ENCODE results near the gene DYNC1LI2. TPM values are rescaled to one million over a fixed set of nuclear protein-coding genes. Genes with fewer than 3 reads are reported as not detected.

DYNC1LI2 gene
- total RNA-seq, 1 experiment from 2014 or later, result 92.8 TPM

DNA sequence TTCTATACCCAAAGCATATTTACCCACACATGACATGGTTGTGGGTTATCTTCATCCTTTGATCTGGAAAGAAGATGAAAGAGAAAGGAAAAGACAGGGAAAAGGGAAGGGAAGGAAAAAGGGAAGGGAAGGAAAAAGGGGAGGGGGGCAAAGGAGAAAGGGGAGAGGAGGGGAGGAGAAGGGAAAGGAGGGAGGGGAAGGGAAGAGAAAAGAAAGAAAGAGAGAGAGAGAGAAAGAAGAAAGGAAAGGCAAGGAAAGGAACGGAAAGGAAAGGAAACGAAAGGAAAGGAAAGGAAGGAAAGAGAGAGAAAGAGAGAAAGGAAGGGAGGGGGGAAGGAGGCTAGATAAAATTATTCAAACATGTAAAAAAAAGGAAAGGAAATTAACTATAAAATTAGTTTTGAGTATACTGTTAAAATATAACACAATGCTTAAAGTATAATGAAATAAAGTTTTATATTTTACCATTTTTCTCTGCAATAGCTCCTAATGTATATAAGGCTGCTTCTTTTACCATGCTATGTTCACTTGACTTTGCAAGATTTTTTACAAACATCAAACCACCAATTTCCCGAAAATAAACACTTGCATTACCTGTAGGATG is 38.8 kb upstream of the DYNC1LI2 start:
- no peaks in the 10 kb centered on the region for H4K20me1 ChIP-seq (ENCODE audit: insufficient read depth)
- no peak for DNase-seq (ENCODE audit: low read depth, low spot score)
- H3K9me2 ChIP-seq (ENCODE audit: insufficient read depth), result no peaks in the 10 kb centered on the region
- H3K4me2 ChIP-seq (ENCODE audit: low read length), result no peak overlapping the region
- no peak for ATAC-seq
- no peak overlapping the region for H3K4me3 ChIP-seq (replicated peaks in 1 of 2; ENCODE audit: low read depth in 1 of 2, low read length in 2 of 2)
- no peaks in the 10 kb centered on the region for H3K9me3 ChIP-seq (ENCODE audit: control insufficient read depth in 1 of 2, insufficient read depth in 1 of 2, low read depth in 1 of 2, low read length in 2 of 2)
- no peaks in the 10 kb centered on the region for H3K79me2 ChIP-seq (ENCODE audit: insufficient read depth, low read length)
- intact Hi-C loops (cut with micrococcal nuclease), result no loop called here
- H3K27ac ChIP-seq (ENCODE audit: low read depth, low read length), result no peak overlapping the region
- BruUV-seq (replicated peaks), result no TSS peak
- H3K36me3 ChIP-seq (ENCODE audit: control insufficient read depth in 1 of 2, insufficient read depth in 2 of 2, low read length in 2 of 2), result no peaks in the 10 kb centered on the region
- H3K4me1 ChIP-seq (ENCODE audit: control insufficient read depth in 1 of 2, insufficient read depth in 2 of 2, low read length in 2 of 2), result no peaks in the 10 kb centered on the region
- H2AFZ ChIP-seq (ENCODE audit: low read depth, low read length, poor library complexity, severe bottlenecking), result no peak overlapping the region
- H3K27me3 ChIP-seq (ENCODE audit: insufficient read depth, low read length), result no peaks in the 10 kb centered on the region
- H3K9ac ChIP-seq (ENCODE audit: low read length), result no peak overlapping the region
- ChIA-PET CTCF (no interaction called here), POLR2A (no interaction called here), RAD21 (ENCODE audit: low non-redundant PET in 1 of 2, low total read pairs in 2 of 2, uncharacterized antibody in 2 of 2, unreplicated experiment in 2 of 2) (no interaction called here)
- TF ChIP-seq SRF (IDR thresholded peaks at IDR 0.05; ENCODE audit: low read depth), result no peak
- TF ChIP-seq, protein P1, sequence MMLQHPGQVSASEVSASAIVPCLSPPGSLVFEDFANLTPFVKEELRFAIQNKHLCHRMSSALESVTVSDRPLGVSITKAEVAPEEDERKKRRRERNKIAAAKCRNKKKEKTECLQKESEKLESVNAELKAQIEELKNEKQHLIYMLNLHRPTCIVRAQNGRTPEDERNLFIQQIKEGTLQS (IDR thresholded peaks at IDR 0.05), result no peak
- no peak for TF ChIP-seq EGR1 (IDR thresholded peaks at IDR 0.05; ENCODE audit: low read depth)
- TF ChIP-seq SP1 (IDR thresholded peaks at IDR 0.05; ENCODE audit: low read depth), result no peak
- no peak for TF ChIP-seq ELF1 (IDR thresholded peaks at IDR 0.05; ENCODE audit: borderline replicate concordance, low read depth)
- no peak for TF ChIP-seq EZH2 (IDR thresholded peaks at IDR 0.05)
- TF ChIP-seq POLR2A (IDR thresholded peaks at IDR 0.05; ENCODE audit: borderline replicate concordance, extremely low read depth, insufficient read depth, insufficient read length), result no peak
- TF ChIP-seq, protein P2, sequence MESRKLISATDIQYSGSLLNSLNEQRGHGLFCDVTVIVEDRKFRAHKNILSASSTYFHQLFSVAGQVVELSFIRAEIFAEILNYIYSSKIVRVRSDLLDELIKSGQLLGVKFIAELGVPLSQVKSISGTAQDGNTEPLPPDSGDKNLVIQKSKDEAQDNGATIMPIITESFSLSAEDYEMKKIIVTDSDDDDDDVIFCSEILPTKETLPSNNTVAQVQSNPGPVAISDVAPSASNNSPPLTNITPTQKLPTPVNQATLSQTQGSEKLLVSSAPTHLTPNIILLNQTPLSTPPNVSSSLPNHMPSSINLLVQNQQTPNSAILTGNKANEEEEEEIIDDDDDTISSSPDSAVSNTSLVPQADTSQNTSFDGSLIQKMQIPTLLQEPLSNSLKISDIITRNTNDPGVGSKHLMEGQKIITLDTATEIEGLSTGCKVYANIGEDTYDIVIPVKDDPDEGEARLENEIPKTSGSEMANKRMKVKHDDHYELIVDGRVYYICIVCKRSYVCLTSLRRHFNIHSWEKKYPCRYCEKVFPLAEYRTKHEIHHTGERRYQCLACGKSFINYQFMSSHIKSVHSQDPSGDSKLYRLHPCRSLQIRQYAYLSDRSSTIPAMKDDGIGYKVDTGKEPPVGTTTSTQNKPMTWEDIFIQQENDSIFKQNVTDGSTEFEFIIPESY (IDR thresholded peaks at IDR 0.05; ENCODE audit: extremely low read depth, insufficient replicate concordance, low read length), result no peak
- TF ChIP-seq YY1 (IDR thresholded peaks at IDR 0.05; ENCODE audit: extremely low read depth, insufficient replicate concordance, low read depth, low read length), result no peak
- no peak for TF ChIP-seq SIN3A (IDR thresholded peaks at IDR 0.05; ENCODE audit: low read depth)
- no peak for TF ChIP-seq JUND (IDR thresholded peaks at IDR 0.05)
- TF ChIP-seq, protein P3, sequence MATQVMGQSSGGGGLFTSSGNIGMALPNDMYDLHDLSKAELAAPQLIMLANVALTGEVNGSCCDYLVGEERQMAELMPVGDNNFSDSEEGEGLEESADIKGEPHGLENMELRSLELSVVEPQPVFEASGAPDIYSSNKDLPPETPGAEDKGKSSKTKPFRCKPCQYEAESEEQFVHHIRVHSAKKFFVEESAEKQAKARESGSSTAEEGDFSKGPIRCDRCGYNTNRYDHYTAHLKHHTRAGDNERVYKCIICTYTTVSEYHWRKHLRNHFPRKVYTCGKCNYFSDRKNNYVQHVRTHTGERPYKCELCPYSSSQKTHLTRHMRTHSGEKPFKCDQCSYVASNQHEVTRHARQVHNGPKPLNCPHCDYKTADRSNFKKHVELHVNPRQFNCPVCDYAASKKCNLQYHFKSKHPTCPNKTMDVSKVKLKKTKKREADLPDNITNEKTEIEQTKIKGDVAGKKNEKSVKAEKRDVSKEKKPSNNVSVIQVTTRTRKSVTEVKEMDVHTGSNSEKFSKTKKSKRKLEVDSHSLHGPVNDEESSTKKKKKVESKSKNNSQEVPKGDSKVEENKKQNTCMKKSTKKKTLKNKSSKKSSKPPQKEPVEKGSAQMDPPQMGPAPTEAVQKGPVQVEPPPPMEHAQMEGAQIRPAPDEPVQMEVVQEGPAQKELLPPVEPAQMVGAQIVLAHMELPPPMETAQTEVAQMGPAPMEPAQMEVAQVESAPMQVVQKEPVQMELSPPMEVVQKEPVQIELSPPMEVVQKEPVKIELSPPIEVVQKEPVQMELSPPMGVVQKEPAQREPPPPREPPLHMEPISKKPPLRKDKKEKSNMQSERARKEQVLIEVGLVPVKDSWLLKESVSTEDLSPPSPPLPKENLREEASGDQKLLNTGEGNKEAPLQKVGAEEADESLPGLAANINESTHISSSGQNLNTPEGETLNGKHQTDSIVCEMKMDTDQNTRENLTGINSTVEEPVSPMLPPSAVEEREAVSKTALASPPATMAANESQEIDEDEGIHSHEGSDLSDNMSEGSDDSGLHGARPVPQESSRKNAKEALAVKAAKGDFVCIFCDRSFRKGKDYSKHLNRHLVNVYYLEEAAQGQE (IDR thresholded peaks at IDR 0.05; ENCODE audit: low read depth), result no peak
- TF ChIP-seq FOSL1 (IDR thresholded peaks at IDR 0.05; ENCODE audit: low read depth), result no peak
- no peak for TF ChIP-seq CEBPB (IDR thresholded peaks at IDR 0.05; ENCODE audit: low read depth)
- TF ChIP-seq ZFX (IDR thresholded peaks at IDR 0.05), result no peak
- no peak for TF ChIP-seq RAD21 (IDR thresholded peaks at IDR 0.05; ENCODE audit: low read depth)
- no peak for TF ChIP-seq TCF7L2 (IDR thresholded peaks at IDR 0.05; ENCODE audit: borderline replicate concordance, extremely low read depth, insufficient read depth, insufficient read length)
- TF ChIP-seq, protein P4, sequence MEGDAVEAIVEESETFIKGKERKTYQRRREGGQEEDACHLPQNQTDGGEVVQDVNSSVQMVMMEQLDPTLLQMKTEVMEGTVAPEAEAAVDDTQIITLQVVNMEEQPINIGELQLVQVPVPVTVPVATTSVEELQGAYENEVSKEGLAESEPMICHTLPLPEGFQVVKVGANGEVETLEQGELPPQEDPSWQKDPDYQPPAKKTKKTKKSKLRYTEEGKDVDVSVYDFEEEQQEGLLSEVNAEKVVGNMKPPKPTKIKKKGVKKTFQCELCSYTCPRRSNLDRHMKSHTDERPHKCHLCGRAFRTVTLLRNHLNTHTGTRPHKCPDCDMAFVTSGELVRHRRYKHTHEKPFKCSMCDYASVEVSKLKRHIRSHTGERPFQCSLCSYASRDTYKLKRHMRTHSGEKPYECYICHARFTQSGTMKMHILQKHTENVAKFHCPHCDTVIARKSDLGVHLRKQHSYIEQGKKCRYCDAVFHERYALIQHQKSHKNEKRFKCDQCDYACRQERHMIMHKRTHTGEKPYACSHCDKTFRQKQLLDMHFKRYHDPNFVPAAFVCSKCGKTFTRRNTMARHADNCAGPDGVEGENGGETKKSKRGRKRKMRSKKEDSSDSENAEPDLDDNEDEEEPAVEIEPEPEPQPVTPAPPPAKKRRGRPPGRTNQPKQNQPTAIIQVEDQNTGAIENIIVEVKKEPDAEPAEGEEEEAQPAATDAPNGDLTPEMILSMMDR (IDR thresholded peaks at IDR 0.05 in 2 of 3, conservative IDR thresholded peaks at IDR 0.05 in 1 of 3; ENCODE audit: borderline replicate concordance in 1 of 3, insufficient read depth in 1 of 3, low read depth in 2 of 3, low read length in 2 of 3), result no peak
- no peak for TF ChIP-seq EZH2phosphoT487 (IDR thresholded peaks at IDR 0.05; ENCODE audit: borderline replicate concordance)
- TF ChIP-seq CBX3 (IDR thresholded peaks at IDR 0.05; ENCODE audit: low read depth), result no peak

All from HCT116 (cell line).